Right lobe of liver (tissue), 6 donors: ENCODE measurements around the gene RNF121. TPM values are rescaled to one million over a fixed set of nuclear protein-coding genes. Genes with fewer than 3 reads are reported as not detected.

Experiments used
- ATAC-seq, 4 donors: fragments of 200-7000 bp; cut with Tn5 transposase; one replicate each; pipeline ENCODE4 v1.9.1; 2020; ENCODE audit warnings: mild to moderate bottlenecking in 4 of 4, moderate library complexity in 4 of 4
- DNase-seq, 3 donors: peaks; one replicate each; pipeline ENCODE4 v3.0.0-alpha.2; 2020
- H3K27ac ChIP-seq, 3 donors: fragments of 200-600 bp; one replicate each; pipeline ENCODE4 v1.8.0; 2022
- H3K27me3 ChIP-seq, 2 donors: fragments of 200-600 bp; one replicate each; pipeline ENCODE4 v1.8.0; 2022
- H3K36me3 ChIP-seq, 4 donors: fragments of 200-600 bp; sonication (generic) in 1 of 4; one replicate each; pipeline versions ENCODE4 v1.5.1 to v1.8.0; 2017 to 2022; ENCODE audit warnings: control low read depth in 1 of 4
- H3K4me1 ChIP-seq, 4 donors: fragments of 200-600 bp; sonication (generic) in 1 of 4; one replicate each; pipeline versions ENCODE4 v1.5.1 to v1.8.0; 2017 to 2022; ENCODE audit warnings: control low read depth in 1 of 4
- H3K4me3 ChIP-seq, 3 donors: fragments of 200-600 bp; one replicate each; pipeline ENCODE4 v1.8.0; 2022
- H3K9me3 ChIP-seq, 4 donors: fragments of 200-600 bp; sonication (generic) in 1 of 4; one replicate each; pipeline versions ENCODE4 v1.5.1 to v1.8.0; 2017 to 2022; ENCODE audit warnings: control low read depth in 1 of 4
- POLR2A ChIP-seq: fragments of 450-650 bp; IDR thresholded peaks from one replicate; pipeline ENCODE4 v1.6.1; 2017; ENCODE audit warnings: antibody characterized with exemption, mild to moderate bottlenecking
- WGBS: methylation state at CpG from one replicate; pipeline ENCODE4 v1.1.6; 2018; ENCODE audit warnings: low coverage, low lambda C conversion rate; ENCODE audit not compliant: insufficient coverage; ENCODE audit errors: missing lambda C conversion rate; 5-methylcytosine and 5-hydroxymethylcytosine counted together
- intact Hi-C, 2 donors: fragments of 100-400 bp; cut with DNase I; formaldehyde crosslinking; loops; one replicate each; pipeline versions ENCODE4 v1.11.2 to v1.14.1; 2022
- total RNA-seq, 6 experiments: library from RNA; depleted of rRNA in 2 of 6; stranded (reverse); fragments of >200 nt in 2 of 6; fragmentation: NEBNext Ultra II Directional in 3 of 6; extraction: Animal tissue kit (Norgen Biotek cat#: 25700) in 3 of 6; gene quantifications; one replicate each; pipeline versions ENCODE4 v1.1.0 to v1.2.4, GENCODE V29; 2016 to 2023
- TF ChIP-seq, protein P1 (sequence below), 4 donors: fragments of 200-600 bp in 3 of 4; fragments of 450-650 bp in 1 of 4; IDR thresholded peaks; one replicate each; pipeline versions ENCODE4 v1.5.1 to v1.8.0; 2016 to 2022; ENCODE audit warnings: antibody characterized with exemption in 4 of 4, mild to moderate bottlenecking in 2 of 4
- donor health status: DM: no; HTN: yes; CAD: no.
- donor health status: DM: no; HTN: no; CAD: no.
- donor health status: DM: no; HTN: no; CAD: no.
- donor health status: DM: no; HTN: yes; CAD: no.
- donor health status: DM: no; HTN: yes; CAD: no.

RNF121 gene
- total RNA-seq, 6 experiments from 2014 or later = 14.8 to 23.7 (median 18.9) TPM

DNA sequence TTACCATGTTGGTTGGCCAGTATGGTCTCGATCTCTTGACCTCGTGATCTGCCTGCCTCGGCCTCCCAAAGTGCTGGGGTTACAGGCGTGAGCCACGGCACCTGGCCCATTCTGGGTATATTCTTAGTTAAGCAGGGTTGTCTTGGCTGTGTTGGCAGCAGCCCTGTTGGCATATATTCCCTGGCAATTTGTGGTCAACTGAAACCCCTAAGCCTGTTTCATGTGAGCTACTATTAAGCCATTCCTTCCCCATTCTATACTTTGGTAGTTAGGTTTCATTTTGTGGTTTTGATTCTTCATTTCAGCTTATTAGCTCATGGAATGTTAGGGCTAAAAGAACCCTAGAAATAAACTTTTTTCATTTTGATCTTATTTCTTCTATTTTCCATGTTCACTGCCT lies 47.7 kb downstream of the RNF121 start:
- peaks cover 0 to 3% (median 0%) of the 10 kb centered on the region in 4 donors for H3K36me3 ChIP-seq
- ATAC-seq (no peak), DNase-seq (no peak)
- no peak overlapping the region for H3K27ac ChIP-seq
- H3K9me3 ChIP-seq = no peaks in the 10 kb centered on the region
- no peaks in the 10 kb centered on the region for H3K27me3 ChIP-seq
- no peaks in the 10 kb centered on the region for H3K4me1 ChIP-seq
- intact Hi-C loops = no loop called here
- no peak overlapping the region for H3K4me3 ChIP-seq
- TF ChIP-seq POLR2A = no peak
- TF ChIP-seq, protein P1, sequence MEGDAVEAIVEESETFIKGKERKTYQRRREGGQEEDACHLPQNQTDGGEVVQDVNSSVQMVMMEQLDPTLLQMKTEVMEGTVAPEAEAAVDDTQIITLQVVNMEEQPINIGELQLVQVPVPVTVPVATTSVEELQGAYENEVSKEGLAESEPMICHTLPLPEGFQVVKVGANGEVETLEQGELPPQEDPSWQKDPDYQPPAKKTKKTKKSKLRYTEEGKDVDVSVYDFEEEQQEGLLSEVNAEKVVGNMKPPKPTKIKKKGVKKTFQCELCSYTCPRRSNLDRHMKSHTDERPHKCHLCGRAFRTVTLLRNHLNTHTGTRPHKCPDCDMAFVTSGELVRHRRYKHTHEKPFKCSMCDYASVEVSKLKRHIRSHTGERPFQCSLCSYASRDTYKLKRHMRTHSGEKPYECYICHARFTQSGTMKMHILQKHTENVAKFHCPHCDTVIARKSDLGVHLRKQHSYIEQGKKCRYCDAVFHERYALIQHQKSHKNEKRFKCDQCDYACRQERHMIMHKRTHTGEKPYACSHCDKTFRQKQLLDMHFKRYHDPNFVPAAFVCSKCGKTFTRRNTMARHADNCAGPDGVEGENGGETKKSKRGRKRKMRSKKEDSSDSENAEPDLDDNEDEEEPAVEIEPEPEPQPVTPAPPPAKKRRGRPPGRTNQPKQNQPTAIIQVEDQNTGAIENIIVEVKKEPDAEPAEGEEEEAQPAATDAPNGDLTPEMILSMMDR (IDR thresholded peaks at IDR 0.05) = no peak
- WGBS = no CpG with 5 or more reads among the region's 5 CpGs

DNA sequence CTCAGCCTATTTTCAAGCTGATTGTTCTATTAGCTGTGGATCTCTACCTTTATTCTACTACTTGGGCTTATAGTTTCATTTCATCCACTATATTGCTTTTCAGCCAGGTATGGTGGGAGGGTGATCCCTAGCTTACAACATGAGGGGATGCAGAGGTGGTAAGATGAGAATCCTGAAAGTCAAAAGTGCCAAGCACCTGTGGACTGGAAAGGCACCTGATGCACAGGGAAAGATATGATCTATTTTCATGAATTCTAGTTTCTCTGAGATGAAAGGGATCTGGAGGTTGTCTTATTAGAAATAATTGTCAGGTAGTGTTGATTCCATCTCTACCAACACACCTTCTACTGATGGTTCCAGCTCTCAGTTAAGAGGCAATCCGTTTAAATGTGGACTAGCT lies 48.2 kb downstream of the RNF121 start:
- WGBS = 71% methylated on average over 1 of the region's 1 CpG

DNA sequence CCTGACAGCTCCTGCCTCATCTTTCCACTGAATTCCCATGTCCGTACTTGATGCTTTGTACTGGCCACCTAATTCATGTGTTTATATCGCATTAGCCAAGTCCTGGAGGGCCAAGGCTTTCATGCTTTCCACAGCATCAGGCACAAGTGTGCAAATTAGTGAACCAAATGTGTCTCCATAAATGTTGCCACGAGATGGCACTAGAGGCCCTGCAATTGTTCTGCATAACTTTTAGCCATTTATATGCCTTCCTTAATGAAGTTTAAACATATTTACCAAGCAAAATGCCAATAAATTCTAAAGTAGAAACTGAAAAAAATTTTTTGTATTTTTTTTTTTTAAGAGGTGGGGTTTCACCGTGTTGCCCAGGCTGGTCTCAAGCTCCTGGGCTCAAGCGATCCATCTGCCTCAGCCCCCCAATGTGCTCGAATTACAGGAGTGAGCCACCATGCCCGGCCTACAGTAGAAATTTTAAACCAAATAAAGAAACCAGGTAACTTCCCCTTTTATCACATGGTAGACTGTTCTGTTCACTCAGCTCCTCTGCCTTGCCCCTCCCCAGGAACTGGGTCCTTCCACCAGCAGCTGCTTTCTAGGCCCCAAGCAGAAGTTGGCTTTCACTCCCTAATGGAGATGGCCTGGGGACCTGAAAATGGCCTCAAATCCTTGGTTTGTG lies 49.0 kb downstream of the RNF121 start:
- TF ChIP-seq, protein P1 (IDR thresholded peaks at IDR 0.05) = peak; percentile 71 to 75 (median 74)
- no peak for TF ChIP-seq POLR2A
- DNase-seq (no peak), ATAC-seq (peak; percentile 82 to 88 (median 86))
- Histone ChIP-seq H3K27ac (no peak overlapping the region), H3K4me1 (no peaks in the 10 kb centered on the region), H3K27me3 (no peaks in the 10 kb centered on the region), H3K9me3 (no peaks in the 10 kb centered on the region), H3K36me3 (no peaks in the 10 kb centered on the region), H3K4me3 (no peak overlapping the region)
- 34% methylated on average over 7 of the region's 7 CpGs for WGBS
- intact Hi-C loops = no loop called here

More for the DNA sequence above, 48.2 kb downstream of the RNF121 start:
- Histone ChIP-seq H3K27me3 (no peaks in the 10 kb centered on the region), H3K27ac (no peak overlapping the region), H3K36me3 (peaks cover 0 to 3% (median 0%) of the 10 kb centered on the region in 4 donors), H3K4me1 (no peaks in the 10 kb centered on the region), H3K4me3 (no peak overlapping the region), H3K9me3 (no peaks in the 10 kb centered on the region)
- no peak for ATAC-seq
- intact Hi-C loops = no loop called here
- no peak for DNase-seq
- TF ChIP-seq, protein P1 (IDR thresholded peaks at IDR 0.05) = no peak
- TF ChIP-seq POLR2A = no peak

DNA sequence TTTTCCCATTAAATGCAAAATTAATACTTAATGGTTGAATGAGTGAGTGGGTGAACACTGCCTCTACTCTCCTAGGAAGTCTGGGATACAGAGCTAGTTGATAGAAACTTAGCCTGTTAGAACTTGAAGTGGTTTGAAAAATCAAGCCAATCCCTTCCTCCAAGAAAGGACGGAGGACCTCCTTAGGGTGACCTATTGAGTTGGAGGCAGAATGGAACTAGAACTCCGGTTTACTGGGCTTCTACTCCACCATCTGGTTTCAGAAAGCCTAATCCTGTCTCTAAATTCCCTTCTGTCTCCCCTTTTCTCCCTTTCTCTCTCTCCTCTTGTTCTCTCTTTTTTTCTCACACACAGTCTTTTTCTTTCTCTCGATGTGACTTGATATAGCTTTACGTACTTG lies 50.2 kb downstream of the RNF121 start:
- Histone ChIP-seq H3K27me3 (no peaks in the 10 kb centered on the region), H3K4me1 (no peaks in the 10 kb centered on the region), H3K27ac (no peak overlapping the region), H3K9me3 (no peaks in the 10 kb centered on the region), H3K36me3 (peaks cover 0 to 7% (median 3%) of the 10 kb centered on the region in 4 donors), H3K4me3 (no peak overlapping the region)
- 96% methylated on average over 3 of the region's 4 CpGs for WGBS
- ATAC-seq (no peak), DNase-seq (no peak)
- intact Hi-C loops = no loop called here
- no peak for TF ChIP-seq POLR2A

DNA sequence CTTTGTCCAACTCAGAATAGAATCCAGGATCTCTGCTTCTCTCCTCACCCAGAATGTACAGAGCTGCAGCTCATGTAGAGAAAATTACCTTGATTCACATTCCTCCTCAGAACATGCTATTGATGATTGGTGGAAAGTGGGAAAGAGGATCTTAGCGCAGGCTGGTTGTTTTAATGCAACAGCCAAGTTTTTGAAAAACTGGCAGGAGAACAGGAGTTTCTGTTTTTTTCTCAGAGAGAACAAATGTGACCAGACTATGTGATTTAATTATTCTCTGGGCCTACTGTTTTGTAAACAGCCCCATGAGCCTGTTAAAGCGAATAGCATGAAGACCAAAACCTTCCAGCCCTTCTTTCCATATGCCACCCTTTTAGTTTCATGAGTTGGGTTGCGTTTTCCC lies 50.8 kb downstream of the RNF121 start:
- Histone ChIP-seq H3K4me3 (no peak overlapping the region), H3K36me3 (peaks cover 0 to 7% (median 3%) of the 10 kb centered on the region in 4 donors), H3K27me3 (no peaks in the 10 kb centered on the region), H3K9me3 (no peaks in the 10 kb centered on the region), H3K4me1 (no peaks in the 10 kb centered on the region), H3K27ac (no peak overlapping the region)
- intact Hi-C loops = no loop called here
- ATAC-seq (no peak), DNase-seq (no peak)
- TF ChIP-seq, protein P1 (IDR thresholded peaks at IDR 0.05) = no peak
- no peak for TF ChIP-seq POLR2A
- WGBS = 97% methylated on average over 3 of the region's 3 CpGs
